ENCODE data around the gene ECD. TPM values are rescaled to one million over a fixed set of nuclear protein-coding genes. Genes with fewer than 3 reads are reported as not detected.
"Not testable (repeated sequence)": the region's sequence is repeated elsewhere in the genome, so short reads cannot be mapped to it uniquely, and the experiment has no call there.

Gene ECD
- polyA plus RNA-seq, 6 donors from 2014 or later: 25.5 to 32.3 (median 28.5) TPM

DNA sequence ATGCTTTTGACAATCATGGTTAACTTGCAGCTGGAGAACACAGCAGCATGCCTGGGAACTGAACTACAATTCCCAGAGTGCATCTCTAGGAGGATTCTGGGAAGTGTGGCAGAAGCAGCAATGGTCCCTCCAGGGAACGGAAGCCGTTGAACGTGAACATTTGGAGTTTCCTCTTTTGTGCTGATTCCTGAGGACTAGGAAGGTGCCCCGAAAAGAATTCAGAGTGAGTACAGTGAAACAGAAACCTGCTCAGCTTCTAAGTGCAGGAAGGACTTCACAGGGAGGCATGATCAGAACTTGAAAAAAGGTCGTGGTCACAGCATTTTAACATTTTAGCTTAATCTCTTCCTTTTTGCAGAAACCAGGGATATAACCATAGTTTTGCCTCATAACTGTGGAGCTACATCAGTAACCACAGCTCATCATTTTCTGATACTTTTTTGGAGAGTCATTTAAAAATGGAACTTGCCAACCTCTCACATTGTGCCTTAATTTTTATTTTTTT lies 57.4 kb downstream of the ECD start, which contains the start of gene NUDT13:
Gene NUDT13 (plus strand): TSS at position 111 of the 505 bp plus-strand sequence. CDS start 3,911 bp downstream, outside the sequence.
- peak; percentile 57 for DNase-seq
- peak; percentile 88 to 94 for ATAC-seq (ENCODE audit: low read depth in 2 of 2)
- H3K9me3 Mint-ChIP-seq: peaks cover 0 to 12% (median 2%) of the 10 kb centered on the region in 7 donors
- peak within 1 kb of the TSS; percentile 75 to 95 (median 90) for H3K27ac Mint-ChIP-seq
- no peaks in the 10 kb centered on the region for H3K27me3 Mint-ChIP-seq
- peaks cover 8 to 9% of the 10 kb centered on the region in 2 donors for H3K36me3 Mint-ChIP-seq
- peaks cover 14 to 19% (median 18%) of the 10 kb centered on the region in 3 donors for H3K4me1 Mint-ChIP-seq
- H3K4me3 Mint-ChIP-seq: peak within 1 kb of the TSS; percentile 85 to 96 (median 94)

DNA sequence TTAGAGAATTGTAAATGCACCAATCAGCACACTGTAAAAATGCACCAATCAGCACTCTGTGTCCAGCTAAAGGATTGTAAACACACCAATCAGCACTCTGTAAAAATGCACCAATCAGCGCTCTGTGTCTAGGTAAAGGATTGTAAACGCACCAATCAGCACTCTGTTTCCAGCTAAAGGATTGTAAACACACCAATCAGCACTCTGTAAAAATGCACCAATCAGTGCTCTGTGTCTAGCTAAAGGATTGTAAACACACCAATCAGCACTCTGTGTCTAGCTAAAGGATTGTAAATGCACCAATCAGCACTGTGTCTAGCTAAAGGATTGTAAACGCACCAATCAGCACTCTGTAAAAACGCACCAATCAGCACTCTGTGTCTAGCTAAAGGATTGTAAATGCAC lies 58.6 kb downstream of the ECD start:
- H3K27ac Mint-ChIP-seq; H3K27me3 Mint-ChIP-seq; H3K36me3 Mint-ChIP-seq; DNase-seq; ATAC-seq (ENCODE audit: low read depth in 2 of 2): not testable (repeated sequence)
- peaks cover 14 to 19% (median 18%) of the 10 kb centered on the region in 3 donors for H3K4me1 Mint-ChIP-seq
- H3K9me3 Mint-ChIP-seq: peaks cover 0 to 12% (median 2%) of the 10 kb centered on the region in 7 donors
- peak overlapping the region in 1 of 8 donors; percentile 72 for H3K4me3 Mint-ChIP-seq

DNA sequence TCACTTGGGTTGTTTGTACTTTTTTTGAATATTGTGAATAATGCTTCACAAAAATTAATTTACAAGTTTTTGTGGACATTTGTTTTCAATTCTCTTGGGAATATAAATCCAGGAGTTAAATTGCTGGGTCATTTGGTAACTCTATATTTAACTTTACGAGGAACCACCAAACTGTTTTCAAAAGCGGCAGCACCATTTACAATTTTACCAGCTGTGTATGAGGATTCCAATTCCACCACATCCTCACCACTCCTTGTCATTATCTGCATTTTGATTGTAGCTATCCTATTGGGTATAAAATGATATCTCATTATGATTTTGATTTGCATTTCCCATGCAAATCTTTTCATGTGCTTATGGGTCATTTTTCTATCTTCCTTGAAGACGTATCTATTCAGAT lies 61.5 kb downstream of the ECD start:
- H3K27me3 Mint-ChIP-seq: no peaks in the 10 kb centered on the region
- no peak overlapping the region for H3K27ac Mint-ChIP-seq
- peaks cover 0 to 12% (median 2%) of the 10 kb centered on the region in 7 donors for H3K9me3 Mint-ChIP-seq
- peaks cover 8 to 14% of the 10 kb centered on the region in 2 donors for H3K36me3 Mint-ChIP-seq
- H3K4me1 Mint-ChIP-seq: peaks cover 14 to 17% (median 16%) of the 10 kb centered on the region in 3 donors
- no peak for DNase-seq
- no peak overlapping the region for H3K4me3 Mint-ChIP-seq
- no peak for ATAC-seq (ENCODE audit: low read depth in 2 of 2)

DNA sequence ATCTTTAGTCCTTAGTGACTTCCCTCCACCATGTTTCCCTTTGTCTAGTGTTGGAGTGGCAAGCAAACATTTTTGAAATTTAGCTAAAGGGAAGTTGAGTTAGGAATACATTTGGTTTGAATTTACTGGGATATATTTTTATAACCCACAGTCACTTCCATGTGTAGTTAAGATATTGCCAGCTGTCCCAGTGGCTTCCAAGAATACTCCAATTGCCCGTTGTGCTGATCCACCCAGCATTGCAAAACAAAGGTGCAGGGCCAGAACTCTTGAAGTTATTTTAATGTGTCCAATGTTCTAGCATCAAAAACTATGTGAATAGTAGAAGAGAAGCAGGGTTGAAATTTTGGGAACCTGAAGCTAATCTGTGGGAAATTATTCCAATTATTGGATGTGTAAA lies 68.7 kb downstream of the ECD start:
- ATAC-seq (ENCODE audit: low read depth in 2 of 2): no peak
- H3K36me3 Mint-ChIP-seq: peaks cover 0 to 5% of the 10 kb centered on the region in 2 donors
- H3K27ac Mint-ChIP-seq: no peak overlapping the region
- no peak overlapping the region for H3K4me3 Mint-ChIP-seq
- DNase-seq: no peak
- peaks cover 20 to 22% (median 21%) of the 10 kb centered on the region in 3 donors for H3K4me1 Mint-ChIP-seq
- H3K27me3 Mint-ChIP-seq: no peaks in the 10 kb centered on the region
- H3K9me3 Mint-ChIP-seq: no peaks in the 10 kb centered on the region

DNA sequence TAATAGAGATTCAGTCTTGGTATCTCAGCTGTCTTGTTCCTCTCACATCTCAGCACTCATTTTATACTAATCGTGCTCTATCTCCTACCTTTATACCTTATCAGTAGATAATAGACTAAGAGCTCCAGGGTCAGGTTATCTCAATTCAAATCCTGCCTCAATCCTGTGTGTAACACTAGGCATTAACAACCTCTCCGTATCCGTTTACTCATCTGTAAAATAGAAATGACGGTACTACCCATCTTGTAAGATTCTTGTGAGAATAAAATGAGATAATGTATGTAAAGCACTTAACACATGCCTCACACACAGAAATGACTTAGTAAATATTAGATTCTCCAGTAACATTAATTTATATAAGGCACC lies 70.5 kb downstream of the ECD start:
- Mint-ChIP-seq H3K4me3 (peak overlapping the region; percentile 89 to 99 (median 97)), H3K36me3 (peaks cover 0 to 5% of the 10 kb centered on the region in 2 donors), H3K4me1 (peaks cover 22 to 33% (median 25%) of the 10 kb centered on the region in 3 donors), H3K27ac (peak overlapping the region; percentile 98 to 99 (median 98)), H3K27me3 (no peaks in the 10 kb centered on the region), H3K9me3 (no peaks in the 10 kb centered on the region)
- ATAC-seq (ENCODE audit: low read depth in 2 of 2) (no peak), DNase-seq (no peak)

DNA sequence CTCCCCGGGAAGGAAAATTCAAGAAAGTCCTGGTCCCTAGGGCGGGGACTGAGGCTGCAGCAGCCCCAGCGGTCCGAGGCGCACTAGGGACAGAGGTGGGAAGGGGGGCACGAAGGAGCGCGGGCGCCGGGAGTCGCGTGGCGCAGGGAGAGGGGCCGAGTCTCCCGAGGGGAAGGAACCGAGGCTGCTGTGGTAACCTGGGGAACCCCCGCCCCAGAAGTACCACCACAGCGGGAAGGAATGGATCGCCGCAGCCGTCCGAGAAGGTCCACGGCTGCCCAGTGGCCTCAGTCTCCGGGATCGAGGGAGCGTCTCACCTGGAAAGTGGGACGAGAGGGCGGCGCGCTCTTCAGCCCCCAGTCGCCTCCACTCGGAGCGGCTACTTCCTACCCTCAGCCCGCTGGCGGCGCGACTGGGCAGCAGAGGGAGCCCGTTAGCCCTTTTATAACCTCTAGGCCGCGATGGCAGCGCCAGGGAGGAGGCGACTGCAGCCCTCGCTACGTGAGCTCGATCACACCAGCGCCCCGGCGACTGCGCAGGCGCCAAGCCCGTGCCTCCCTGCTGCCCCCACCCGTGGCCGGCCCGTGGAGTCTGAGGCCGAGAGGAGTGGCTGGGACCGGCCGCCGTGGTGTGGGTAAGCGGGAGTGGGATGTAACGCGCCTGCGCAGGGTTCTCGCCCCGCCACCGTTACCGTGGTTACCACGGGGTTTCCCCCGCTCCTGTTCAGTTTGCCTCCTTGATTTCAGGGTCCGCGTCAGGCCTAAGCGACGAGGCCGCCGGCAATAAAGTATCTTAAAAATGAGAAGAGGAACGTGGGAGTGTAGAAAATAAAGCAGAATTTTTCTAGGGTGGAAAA lies 71.1 kb downstream of the ECD start, which contains the start of gene P4HA1:
Gene P4HA1 (minus strand): TSS at position 418 of the 856 bp plus-strand sequence. CDS start 21,983 bp downstream, outside the sequence.
- ATAC-seq (ENCODE audit: low read depth in 2 of 2) (peak; percentile 85 to 86), DNase-seq (peak; percentile 98)
- Mint-ChIP-seq H3K27ac (peak within 1 kb of the TSS; percentile 98 to 99 (median 98)), H3K4me3 (peak within 1 kb of the TSS; percentile 89 to 99 (median 97)), H3K4me1 (peaks cover 25 to 33% (median 29%) of the 10 kb centered on the region in 3 donors), H3K27me3 (no peaks in the 10 kb centered on the region), H3K36me3 (no peaks in the 10 kb centered on the region), H3K9me3 (no peaks in the 10 kb centered on the region)

DNA sequence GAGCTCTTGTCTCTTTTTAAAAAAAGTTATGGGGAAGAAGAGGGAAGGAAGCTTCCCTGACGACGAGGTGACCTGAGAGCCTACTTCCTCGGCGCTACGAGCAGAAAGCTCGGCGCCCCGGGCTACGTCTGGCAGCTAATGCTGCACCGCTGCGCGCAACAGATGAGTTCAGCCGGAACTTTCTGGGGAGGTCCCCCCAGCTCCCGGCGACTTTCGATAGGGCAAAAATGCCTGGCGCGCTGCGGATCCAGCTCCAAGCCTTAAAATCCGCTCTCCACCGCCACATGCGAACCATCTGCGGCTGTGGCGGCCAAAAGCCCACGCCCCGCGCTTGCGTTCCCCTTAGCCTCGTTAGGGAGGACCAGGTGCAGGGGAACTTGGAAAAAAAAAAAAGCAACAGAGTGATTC lies 71.8 kb downstream of the ECD start:
- Mint-ChIP-seq H3K4me3 (peak overlapping the region; percentile 89 to 99 (median 97)), H3K36me3 (no peaks in the 10 kb centered on the region), H3K4me1 (peaks cover 25 to 33% (median 31%) of the 10 kb centered on the region in 3 donors), H3K9me3 (no peaks in the 10 kb centered on the region), H3K27me3 (no peaks in the 10 kb centered on the region), H3K27ac (peak overlapping the region; percentile 98 to 99 (median 98))
- peak; percentile 69 for DNase-seq
- ATAC-seq (ENCODE audit: low read depth in 2 of 2): peak; percentile 47 to 53

DNA sequence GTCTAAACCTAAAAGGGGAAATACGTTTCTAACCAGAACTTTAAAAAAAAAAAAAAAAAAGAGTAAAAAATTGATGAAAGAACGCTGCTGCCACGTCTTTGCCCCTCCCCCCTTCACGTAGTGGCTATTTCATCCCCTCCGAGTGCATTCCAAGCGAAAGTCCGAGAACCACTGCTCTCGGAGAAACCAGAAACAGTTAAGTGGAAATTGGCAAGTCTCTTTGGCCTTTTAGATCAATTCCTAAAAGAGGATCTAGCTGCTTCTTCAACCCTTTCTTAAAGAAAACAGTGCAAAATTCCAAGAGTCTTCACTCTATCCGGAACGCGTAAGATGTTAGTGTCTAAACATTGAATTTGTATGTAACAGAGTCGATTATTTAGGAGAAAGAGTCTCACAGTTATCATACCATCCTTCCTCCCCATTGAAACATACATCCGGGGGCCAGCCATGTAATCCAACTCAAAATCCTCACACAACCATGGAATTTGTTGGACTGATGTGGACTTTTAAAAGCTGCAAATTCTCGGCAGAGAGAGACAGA lies 72.3 kb downstream of the ECD start:
- H3K27me3 Mint-ChIP-seq: no peaks in the 10 kb centered on the region
- DNase-seq (peak; percentile 43), ATAC-seq (ENCODE audit: low read depth in 2 of 2) (no peak)
- H3K4me1 Mint-ChIP-seq: peaks cover 25 to 33% (median 31%) of the 10 kb centered on the region in 3 donors
- H3K4me3 Mint-ChIP-seq: peak overlapping the region; percentile 89 to 99 (median 97)
- H3K36me3 Mint-ChIP-seq: no peaks in the 10 kb centered on the region
- peak overlapping the region; percentile 98 to 99 (median 98) for H3K27ac Mint-ChIP-seq
- H3K9me3 Mint-ChIP-seq: no peaks in the 10 kb centered on the region

DNA sequence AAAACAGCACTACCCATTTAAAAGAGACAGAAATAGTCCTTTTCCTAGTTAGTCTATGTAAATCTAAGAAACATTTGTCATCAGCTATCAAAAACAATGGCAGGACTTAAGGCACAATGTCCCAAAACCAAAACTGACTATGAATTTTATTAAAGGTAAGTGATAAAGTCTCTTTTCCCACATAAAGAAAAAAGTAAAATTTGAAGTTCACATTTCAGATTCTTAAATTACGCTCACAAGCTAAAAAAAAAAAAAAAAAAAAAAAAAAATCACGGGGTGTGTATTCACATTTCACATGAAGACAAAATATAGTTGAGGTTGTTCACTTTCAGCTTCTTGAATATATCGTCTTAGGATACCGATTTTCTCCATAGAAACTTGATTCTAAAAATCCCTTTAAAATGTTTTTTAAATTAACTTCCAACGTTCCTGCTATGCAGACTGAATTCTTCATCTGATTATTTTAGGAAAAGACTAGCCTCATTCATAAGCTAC lies 72.8 kb downstream of the ECD start:
- Mint-ChIP-seq H3K9me3 (no peaks in the 10 kb centered on the region), H3K4me3 (peak overlapping the region; percentile 89 to 99 (median 97)), H3K27me3 (no peaks in the 10 kb centered on the region), H3K4me1 (peaks cover 25 to 33% (median 31%) of the 10 kb centered on the region in 3 donors), H3K36me3 (no peaks in the 10 kb centered on the region), H3K27ac (peak overlapping the region; percentile 98 to 99 (median 98))
- DNase-seq (no peak), ATAC-seq (ENCODE audit: low read depth in 2 of 2) (no peak)

DNA sequence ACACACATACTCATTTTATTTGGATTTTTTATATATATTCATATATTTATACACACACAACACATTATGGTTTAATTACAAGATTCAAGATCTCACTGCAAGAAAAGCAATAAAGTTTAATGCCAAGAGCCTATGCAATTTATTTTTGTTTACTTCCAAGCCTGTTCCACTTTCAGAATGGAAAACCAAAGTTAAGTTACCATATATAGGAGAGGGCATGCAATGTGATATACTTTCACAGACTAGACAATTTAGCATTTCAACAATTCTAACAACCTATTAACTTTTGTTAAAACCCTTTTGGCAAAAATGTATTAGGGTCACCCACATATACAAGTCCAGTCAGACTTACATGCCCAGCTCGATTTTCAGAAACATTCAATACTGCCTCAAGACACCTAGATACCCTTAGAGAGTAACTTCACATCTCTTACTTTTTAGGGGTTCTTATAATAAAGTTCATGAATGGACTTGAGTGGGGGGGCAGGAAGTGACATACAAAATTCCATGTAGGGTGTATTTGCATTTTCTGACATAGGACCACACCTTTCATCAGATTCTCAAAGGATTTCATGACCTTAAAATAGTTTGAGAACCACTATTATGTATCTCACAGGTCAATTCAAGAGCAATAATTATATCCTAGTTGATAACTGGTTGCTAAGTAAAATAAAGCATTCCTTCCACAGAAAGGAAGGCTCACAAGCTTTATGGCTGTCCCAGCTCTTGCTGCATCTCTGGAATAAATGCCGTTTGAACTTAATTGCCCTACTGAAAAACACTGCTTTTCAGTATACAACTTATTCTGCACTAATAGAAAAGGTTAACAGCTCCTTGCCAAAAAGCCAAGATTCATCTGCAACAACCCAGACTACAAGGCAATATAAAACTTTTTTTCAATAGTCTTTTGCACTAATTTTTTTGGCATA lies 73.6 kb downstream of the ECD start:
- H3K27ac Mint-ChIP-seq: peak overlapping the region in 1 of 6 donors; percentile 12
- H3K9me3 Mint-ChIP-seq: no peaks in the 10 kb centered on the region
- ATAC-seq (ENCODE audit: low read depth in 2 of 2) (no peak), DNase-seq (no peak)
- H3K4me1 Mint-ChIP-seq: peaks cover 25 to 33% (median 31%) of the 10 kb centered on the region in 3 donors
- H3K4me3 Mint-ChIP-seq: peak overlapping the region in 5 of 8 donors; percentile 9 to 92 (median 53)
- H3K36me3 Mint-ChIP-seq: no peaks in the 10 kb centered on the region
- no peaks in the 10 kb centered on the region for H3K27me3 Mint-ChIP-seq

DNA sequence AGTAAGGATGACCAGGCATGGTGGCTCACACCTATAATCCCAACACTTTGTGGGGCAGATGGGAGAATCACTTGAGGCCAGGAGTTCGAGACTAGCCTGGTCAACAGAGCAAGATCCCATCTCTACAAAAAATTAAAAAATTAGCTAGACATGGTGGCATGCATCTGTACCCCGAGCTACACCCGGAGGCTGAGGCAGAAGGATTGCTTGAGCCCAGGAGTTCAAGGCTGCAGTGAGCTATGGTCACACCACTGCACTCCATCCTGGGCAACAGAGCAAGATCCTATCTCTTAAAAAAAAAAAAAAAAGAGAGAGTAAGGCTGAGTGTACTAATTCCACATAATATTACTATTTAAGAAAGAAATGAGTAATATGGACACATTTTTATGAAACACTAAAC lies 75.0 kb downstream of the ECD start:
- no peaks in the 10 kb centered on the region for H3K27me3 Mint-ChIP-seq
- H3K9me3 Mint-ChIP-seq: no peaks in the 10 kb centered on the region
- ATAC-seq (ENCODE audit: low read depth in 2 of 2) (no peak), DNase-seq (no peak)
- H3K36me3 Mint-ChIP-seq: no peaks in the 10 kb centered on the region
- peaks cover 25 to 33% (median 31%) of the 10 kb centered on the region in 3 donors for H3K4me1 Mint-ChIP-seq
- no peak overlapping the region for H3K27ac Mint-ChIP-seq
- peak overlapping the region in 2 of 8 donors; percentile 37 to 75 for H3K4me3 Mint-ChIP-seq

DNA sequence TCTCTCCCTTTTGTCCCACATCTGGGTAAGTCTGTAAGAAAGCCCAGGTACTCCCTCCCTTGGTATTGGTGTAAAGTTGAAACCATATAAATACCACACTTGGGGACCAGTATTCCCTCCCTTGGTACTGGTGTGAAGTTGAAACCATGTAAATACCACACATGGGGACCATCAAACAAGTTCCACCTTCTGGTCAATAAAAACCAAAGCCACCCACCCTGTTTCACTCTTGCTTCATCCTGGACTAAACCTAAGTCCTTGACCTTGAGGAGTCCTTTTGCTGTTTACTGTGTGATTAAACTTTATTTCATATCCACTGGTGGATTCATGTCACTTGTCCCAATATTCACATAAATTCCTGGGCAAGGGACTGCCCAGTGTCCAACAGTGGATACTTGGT lies 79.5 kb downstream of the ECD start:
- DNase-seq: no peak
- Mint-ChIP-seq H3K27me3 (no peaks in the 10 kb centered on the region), H3K27ac (peak overlapping the region in 2 of 6 donors; percentile 49 to 62), H3K4me1 (peaks cover 4 to 23% (median 17%) of the 10 kb centered on the region in 3 donors), H3K4me3 (no peak overlapping the region), H3K9me3 (no peaks in the 10 kb centered on the region), H3K36me3 (no peaks in the 10 kb centered on the region)
- no peak for ATAC-seq (ENCODE audit: low read depth in 2 of 2)
